ENCODE results near the gene GIMAP5. TPM values are rescaled to one million over a fixed set of nuclear protein-coding genes. Genes with fewer than 3 reads are reported as not detected.

The GIMAP5 gene
- total RNA-seq, 4 donors from 2014 or later, result 16.8 to 43.3 (median 32.5) TPM

DNA sequence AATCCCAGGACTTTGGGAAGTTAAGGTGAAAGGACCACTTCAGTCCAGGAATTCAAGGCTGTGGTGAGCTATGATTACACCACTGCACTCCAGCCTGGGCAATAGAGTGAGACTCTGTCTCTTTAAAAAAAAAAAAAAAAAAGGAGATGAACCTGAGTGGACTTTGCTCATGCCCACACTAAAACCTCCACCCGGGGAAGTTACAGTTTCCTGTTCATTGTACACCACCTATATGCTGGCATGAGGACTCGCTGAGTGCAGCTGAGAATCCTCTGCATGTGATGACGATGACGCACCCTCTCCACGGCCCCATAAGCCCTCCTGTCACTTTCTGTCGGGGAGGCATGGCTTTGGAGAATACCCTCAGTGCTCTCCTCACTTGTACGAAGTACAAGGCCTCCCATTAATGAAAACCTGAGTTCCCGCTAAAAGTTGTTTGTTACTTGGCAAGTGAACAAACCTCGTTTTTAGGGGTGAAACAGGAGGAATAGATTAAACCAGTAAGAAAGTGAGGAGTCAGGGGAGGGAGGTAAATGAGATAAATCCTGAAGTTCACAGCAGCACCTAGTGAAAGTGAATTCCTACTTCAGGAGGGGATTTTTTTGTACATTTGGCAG, 47.0 kb downstream of the GIMAP5 start:
- Histone ChIP-seq H3K27me3 (peaks cover 3% of the 10 kb centered on the region), H3K27ac (peak overlapping the region in 2 of 4 donors; percentile 52 to 77), H3K4me1 (peaks cover 4 to 43% (median 24%) of the 10 kb centered on the region in 3 donors), H3K4me3 (no peak overlapping the region), H3K9me3 (no peaks in the 10 kb centered on the region), H3K36me3 (no peaks in the 10 kb centered on the region)
- TF ChIP-seq EP300 (IDR thresholded peaks at IDR 0.05) (no peak), POLR2AphosphoS5 (IDR thresholded peaks at IDR 0.05) (no peak), POLR2A (IDR thresholded peaks at IDR 0.05) (no peak)
- TF ChIP-seq, protein P1, sequence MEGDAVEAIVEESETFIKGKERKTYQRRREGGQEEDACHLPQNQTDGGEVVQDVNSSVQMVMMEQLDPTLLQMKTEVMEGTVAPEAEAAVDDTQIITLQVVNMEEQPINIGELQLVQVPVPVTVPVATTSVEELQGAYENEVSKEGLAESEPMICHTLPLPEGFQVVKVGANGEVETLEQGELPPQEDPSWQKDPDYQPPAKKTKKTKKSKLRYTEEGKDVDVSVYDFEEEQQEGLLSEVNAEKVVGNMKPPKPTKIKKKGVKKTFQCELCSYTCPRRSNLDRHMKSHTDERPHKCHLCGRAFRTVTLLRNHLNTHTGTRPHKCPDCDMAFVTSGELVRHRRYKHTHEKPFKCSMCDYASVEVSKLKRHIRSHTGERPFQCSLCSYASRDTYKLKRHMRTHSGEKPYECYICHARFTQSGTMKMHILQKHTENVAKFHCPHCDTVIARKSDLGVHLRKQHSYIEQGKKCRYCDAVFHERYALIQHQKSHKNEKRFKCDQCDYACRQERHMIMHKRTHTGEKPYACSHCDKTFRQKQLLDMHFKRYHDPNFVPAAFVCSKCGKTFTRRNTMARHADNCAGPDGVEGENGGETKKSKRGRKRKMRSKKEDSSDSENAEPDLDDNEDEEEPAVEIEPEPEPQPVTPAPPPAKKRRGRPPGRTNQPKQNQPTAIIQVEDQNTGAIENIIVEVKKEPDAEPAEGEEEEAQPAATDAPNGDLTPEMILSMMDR (IDR thresholded peaks at IDR 0.05), result no peak
- no peak for ATAC-seq
- 53 to 76% methylated on average over 7 to 9 of the region's 9 CpGs for WGBS, 2 donors (ENCODE audit: low coverage in 1 of 2)

DNA sequence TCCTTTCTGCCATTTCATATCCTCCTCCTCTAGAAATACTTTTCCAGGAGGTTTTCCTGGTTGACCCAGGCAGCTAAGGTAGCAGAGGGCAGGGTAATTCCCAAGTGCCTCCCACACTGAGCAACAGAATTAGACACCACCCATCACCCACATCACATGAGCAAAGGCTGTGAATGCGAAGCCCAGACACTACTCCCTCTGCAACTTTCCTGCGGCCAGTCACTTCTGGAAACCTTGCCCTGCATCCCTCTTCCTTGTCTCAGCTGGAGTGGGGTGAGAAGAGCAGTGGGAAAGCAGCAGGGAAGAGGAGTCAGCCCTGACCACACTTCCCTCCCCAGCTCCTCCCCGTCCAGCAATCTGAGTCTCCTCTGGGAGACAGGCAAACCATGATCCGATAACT, 47.7 kb downstream of the GIMAP5 start:
- ATAC-seq, result no peak
- Histone ChIP-seq H3K9me3 (no peaks in the 10 kb centered on the region), H3K27ac (peak overlapping the region in 3 of 4 donors; percentile 52 to 77 (median 62)), H3K4me3 (no peak overlapping the region), H3K27me3 (peaks cover 3% of the 10 kb centered on the region), H3K36me3 (no peaks in the 10 kb centered on the region), H3K4me1 (peaks cover 4 to 46% (median 24%) of the 10 kb centered on the region in 3 donors)
- WGBS, 2 donors (ENCODE audit: low coverage in 1 of 2), result 63% methylated on average over 1 of the region's 4 CpGs; no CpG with 5 or more reads in 1 of the 2 donors
- TF ChIP-seq POLR2A (IDR thresholded peaks at IDR 0.05) (no peak), EP300 (IDR thresholded peaks at IDR 0.05) (no peak), POLR2AphosphoS5 (IDR thresholded peaks at IDR 0.05) (no peak)
- TF ChIP-seq, protein P1 (IDR thresholded peaks at IDR 0.05), result no peak

DNA sequence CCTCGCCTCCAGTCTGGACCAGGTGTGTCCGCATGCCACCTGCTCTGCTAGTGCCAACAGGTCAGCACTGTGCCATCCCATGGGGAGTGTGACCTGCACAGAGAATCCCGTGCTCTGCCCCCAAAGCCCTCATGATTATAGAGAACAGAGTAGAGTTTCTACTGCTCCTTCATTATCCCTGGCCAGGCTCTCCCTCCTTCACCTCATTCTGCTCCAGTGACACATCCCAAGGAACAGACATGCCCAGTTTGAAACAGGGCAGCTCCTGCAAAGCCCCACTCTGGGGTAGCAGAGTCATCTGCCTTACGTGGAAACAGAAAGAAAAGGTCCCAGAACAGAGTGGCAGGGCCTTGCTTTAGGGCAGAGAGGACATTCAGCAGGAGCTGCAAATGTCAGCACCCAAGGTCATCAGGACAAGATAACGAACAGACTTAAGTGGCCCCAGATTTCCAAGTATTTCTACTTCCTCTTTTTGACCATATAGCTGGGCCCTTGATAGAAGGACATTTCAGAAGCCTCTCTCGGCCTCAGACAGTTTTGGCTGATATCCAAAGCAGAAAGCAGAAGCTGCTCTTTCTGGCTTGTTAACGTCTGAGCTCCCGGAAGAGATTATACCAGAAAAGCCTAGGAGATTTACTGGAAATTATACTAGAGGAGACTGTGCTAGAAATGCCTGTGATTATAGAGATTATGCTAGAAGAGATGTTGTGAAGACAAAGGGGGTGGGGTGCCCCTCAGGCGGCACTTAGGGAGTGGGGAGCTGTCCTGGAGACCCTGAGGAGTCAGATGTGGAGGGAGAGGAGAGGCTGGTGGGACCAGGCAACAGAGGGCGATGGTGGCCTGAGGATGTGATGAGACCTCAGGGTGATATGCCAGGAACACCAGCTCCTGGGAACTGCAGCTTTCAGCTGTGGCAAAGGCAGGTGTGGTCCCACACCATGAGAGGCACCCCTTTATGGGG, 50.4 kb downstream of the GIMAP5 start:
- TF ChIP-seq, protein P1 (IDR thresholded peaks at IDR 0.05), result no peak
- TF ChIP-seq POLR2AphosphoS5 (IDR thresholded peaks at IDR 0.05) (no peak), POLR2A (IDR thresholded peaks at IDR 0.05) (no peak), EP300 (IDR thresholded peaks at IDR 0.05) (no peak)
- peaks cover 0 to 14% of the 10 kb centered on the region in 2 donors for H3K36me3 ChIP-seq
- 29 to 39% methylated on average over 5 to 8 of the region's 10 CpGs for WGBS, 2 donors (ENCODE audit: low coverage in 1 of 2)
- peaks cover 4 to 46% (median 24%) of the 10 kb centered on the region in 3 donors for H3K4me1 ChIP-seq
- peaks cover 3% of the 10 kb centered on the region for H3K27me3 ChIP-seq
- no peak overlapping the region for H3K4me3 ChIP-seq
- H3K27ac ChIP-seq, result peak overlapping the region; percentile 48 to 77 (median 64)
- no peaks in the 10 kb centered on the region for H3K9me3 ChIP-seq
- no peak for ATAC-seq

DNA sequence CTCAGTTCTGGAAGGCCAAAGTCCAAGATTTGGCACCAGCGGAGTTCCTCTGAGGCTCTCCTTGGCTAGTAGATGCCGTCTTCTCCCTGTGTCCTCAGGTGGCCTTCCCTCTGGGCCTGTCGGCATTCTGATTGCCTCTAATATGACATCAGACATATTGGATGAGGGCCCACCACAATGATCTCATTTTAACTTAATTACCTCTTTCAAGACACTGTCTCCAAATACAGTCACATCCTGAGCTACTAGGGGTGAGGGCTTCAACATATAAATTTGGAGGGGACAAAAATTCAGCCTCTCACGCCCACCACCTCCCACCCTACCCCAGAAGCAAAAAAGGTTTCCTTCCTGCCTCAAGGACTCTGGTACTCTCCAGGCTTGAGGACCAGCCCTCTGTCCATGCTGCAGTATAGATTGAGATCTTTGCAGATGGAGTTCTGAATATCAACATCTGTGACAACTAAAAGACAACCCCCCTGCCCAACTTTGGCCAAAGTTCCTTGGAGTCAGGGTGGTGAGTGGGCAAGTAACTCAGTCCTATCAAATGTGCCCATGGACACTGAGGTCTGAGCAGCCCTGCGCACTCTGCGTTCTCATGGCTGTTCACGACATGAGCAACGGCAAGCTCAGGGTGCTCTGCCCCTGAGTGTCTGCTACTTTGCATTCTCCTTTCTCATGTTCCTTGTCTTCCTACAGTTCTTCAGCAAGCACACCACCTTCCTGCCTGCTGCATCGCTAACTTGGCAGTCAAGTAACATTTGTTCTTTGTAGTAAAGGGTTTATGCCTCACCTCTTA, 51.5 kb downstream of the GIMAP5 start:
- Histone ChIP-seq H3K4me3 (no peak overlapping the region), H3K36me3 (peaks cover 0 to 14% of the 10 kb centered on the region in 2 donors), H3K4me1 (peaks cover 4 to 46% (median 24%) of the 10 kb centered on the region in 3 donors), H3K27me3 (peaks cover 3% of the 10 kb centered on the region), H3K9me3 (no peaks in the 10 kb centered on the region), H3K27ac (peak overlapping the region in 3 of 4 donors; percentile 56 to 77 (median 72))
- peak; percentile 71 for ATAC-seq
- 56 to 83% methylated on average over 6 to 7 of the region's 9 CpGs for WGBS, 2 donors (ENCODE audit: low coverage in 1 of 2)
- no peak for TF ChIP-seq POLR2A (IDR thresholded peaks at IDR 0.05)
- peak; percentile 33 for TF ChIP-seq POLR2AphosphoS5 (IDR thresholded peaks at IDR 0.05)

All from gastroesophageal sphincter (tissue), 4 donors.